Prostate gland (tissue), 2 donors: ENCODE data around the gene CFAP91.

Source experiments
- POLR2A ChIP-seq: fragments of 450-650 bp; IDR thresholded peaks from one replicate; pipeline ENCODE4 v1.6.1; 2016; ENCODE audit warnings: antibody characterized with exemption, mild to moderate bottlenecking
- POLR2AphosphoS5 ChIP-seq: sonication (generic); formaldehyde crosslinking; IDR thresholded peaks from one replicate; pipeline ENCODE4 v1.6.1; 2017; ENCODE audit warnings: antibody characterized with exemption
- TF ChIP-seq, protein P1 (sequence below), 4 experiments: fragments of 200-600 bp in 2 of 4; fragments of 450-650 bp in 2 of 4; sonication (generic) in 2 of 4; IDR thresholded peaks; 1 replicate in 3 of 4; 2 replicates in 1 of 4; pipeline ENCODE4 v1.5.1; 2016 to 2019; ENCODE audit warnings: antibody characterized with exemption in 4 of 4, mild to moderate bottlenecking in 2 of 4, moderate library complexity in 2 of 4

DNA sequence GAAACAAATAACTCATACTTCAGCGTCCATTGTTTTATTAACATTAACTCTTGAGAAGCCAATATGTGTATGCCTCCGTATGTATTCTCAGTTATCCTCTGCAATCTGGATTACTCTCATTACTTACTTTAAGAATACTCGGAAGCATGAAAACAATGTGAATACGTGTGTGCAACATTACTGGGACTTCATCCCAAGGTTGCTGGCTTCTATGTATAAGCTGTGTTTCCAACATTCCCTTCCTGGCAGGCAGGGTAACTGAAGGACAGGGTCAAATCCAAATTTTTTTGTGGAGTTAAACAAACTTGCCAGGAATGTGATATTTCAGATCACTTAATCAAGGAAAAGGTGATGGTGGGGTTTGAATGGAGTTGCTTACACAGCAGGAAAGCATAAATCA is 44.5 kb downstream of the CFAP91 start:
- TF ChIP-seq, protein P1, sequence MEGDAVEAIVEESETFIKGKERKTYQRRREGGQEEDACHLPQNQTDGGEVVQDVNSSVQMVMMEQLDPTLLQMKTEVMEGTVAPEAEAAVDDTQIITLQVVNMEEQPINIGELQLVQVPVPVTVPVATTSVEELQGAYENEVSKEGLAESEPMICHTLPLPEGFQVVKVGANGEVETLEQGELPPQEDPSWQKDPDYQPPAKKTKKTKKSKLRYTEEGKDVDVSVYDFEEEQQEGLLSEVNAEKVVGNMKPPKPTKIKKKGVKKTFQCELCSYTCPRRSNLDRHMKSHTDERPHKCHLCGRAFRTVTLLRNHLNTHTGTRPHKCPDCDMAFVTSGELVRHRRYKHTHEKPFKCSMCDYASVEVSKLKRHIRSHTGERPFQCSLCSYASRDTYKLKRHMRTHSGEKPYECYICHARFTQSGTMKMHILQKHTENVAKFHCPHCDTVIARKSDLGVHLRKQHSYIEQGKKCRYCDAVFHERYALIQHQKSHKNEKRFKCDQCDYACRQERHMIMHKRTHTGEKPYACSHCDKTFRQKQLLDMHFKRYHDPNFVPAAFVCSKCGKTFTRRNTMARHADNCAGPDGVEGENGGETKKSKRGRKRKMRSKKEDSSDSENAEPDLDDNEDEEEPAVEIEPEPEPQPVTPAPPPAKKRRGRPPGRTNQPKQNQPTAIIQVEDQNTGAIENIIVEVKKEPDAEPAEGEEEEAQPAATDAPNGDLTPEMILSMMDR (IDR thresholded peaks at IDR 0.05) = no peak
- TF ChIP-seq POLR2A (no peak), POLR2AphosphoS5 (no peak)
